ENCODE results near the gene C1QL1. TPM values are rescaled to one million over a fixed set of nuclear protein-coding genes. Genes with fewer than 3 reads are reported as not detected.

C1QL1 gene
- 17.6 to 30.5 TPM (median 24.6 TPM) in 5 replicates for total RNA-seq (2022; extraction: Qiagen RNA extraction; ENCODE audit: low read depth)

DNA sequence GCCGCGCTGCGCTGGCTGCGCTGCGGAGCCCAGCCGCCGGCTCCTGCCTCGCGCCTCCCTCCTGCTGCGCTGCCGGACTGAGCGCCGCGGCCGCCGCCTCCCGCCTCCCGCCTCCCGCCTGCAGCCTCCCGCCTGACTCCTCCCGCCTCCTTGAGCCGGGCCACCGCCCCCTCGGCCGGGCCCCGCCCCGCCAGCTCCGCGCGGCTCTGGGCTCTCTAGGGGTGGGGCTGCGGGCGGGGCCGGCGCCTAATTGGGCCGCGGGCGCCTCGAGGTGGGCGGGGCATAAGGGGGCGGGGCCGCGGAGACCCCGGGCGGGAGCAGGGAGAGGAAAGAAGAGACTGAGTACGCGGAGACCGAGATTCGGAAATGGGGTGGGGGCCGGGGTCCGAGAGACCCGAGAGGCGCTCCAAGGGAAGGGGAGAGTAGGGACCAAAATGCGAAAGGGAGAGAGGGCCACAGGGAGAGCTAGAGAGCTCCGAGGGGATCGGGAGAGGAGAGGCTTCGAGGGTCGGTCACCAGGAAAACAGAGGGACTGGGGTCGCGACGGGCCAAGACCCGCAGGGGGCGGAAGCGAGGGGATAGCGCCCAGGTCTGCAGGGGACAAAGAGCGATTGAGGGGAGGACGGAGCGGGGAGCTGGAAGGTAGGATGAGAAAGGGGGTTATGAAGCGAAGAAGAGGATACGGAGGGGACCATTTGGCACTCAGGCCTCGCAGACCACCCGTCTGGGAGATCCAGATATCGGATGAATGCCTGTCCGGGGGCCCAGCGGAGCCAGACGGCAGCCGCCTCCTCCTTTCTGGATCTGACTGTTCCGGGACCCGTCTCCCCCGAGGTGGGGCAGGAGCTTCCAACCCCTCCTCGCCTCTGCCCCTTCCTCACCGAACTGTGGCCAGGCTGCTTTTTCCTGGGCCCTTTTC is at the start of gene C1QL1:
Gene C1QL1, minus strand, starts transcription at position 79 of the 919 bp plus-strand sequence. CDS start 255 bp downstream, outside the sequence.

GRCh38 chr17:44947461-44948314 is 20.4 kb downstream of the C1QL1 start, which contains the start of gene KIF18B:
KIF18B (minus strand) TSS chr17:44947773; CDS start chr17:44936344, 11,429 bp downstream.

DNA sequence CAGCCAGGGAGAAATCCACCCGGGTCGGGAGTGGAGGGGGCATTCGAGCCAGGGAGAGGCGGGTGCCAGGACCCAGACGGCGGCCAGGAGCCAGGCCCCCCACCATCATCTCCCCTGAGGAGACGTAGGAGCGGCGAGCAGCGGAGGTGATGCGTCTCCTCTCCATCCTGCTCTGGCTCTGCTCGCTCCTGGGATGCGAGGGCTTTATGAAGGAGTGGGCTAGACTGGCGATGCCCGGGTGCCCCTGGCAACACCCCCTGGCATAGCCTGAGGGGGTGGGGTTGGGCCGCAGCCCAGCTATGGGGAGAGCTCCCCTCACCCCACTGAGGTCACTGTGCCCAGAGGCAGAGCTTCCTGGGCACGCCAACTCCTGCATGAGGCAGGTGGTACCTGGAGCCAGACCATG is 52.8 kb downstream of the C1QL1 start, which contains the start of gene GFAP:
Gene GFAP, minus strand, starts transcription at position 180 of the 406 bp plus-strand sequence. Its CDS starts 14 bp downstream, at position 166.

Other genes starting within 250 kb of the C1QL1 start
- gene ADAM11, start 209.3 kb downstream of the C1QL1 start, total RNA-seq (2022; extraction: Qiagen RNA extraction; ENCODE audit: low read depth): 1.9 to 2.7 TPM (median 2.1 TPM) in 5 replicates
- 34.3 to 45.2 TPM (median 42.8 TPM) in 5 replicates for gene GJC1, start 138.0 kb downstream of the C1QL1 start, total RNA-seq (2022; extraction: Qiagen RNA extraction; ENCODE audit: low read depth)
- gene HIGD1B, start 120.4 kb downstream of the C1QL1 start, total RNA-seq (2022; extraction: Qiagen RNA extraction; ENCODE audit: low read depth): not detected in 5 replicates
- 159 to 184 TPM (median 170 TPM) in 5 replicates for gene EFTUD2, start 68.9 kb downstream of the C1QL1 start, total RNA-seq (2022; extraction: Qiagen RNA extraction; ENCODE audit: low read depth)
- gene GFAP, start 52.8 kb downstream of the C1QL1 start, total RNA-seq (2022; extraction: Qiagen RNA extraction; ENCODE audit: low read depth): 0.44 to 2.4 TPM (median 0.71 TPM) in 5 replicates
- gene KIF18B, start 20.5 kb downstream of the C1QL1 start, total RNA-seq (2022; extraction: Qiagen RNA extraction; ENCODE audit: low read depth): 33.4 to 46.7 TPM (median 45.4 TPM) in 5 replicates
- 18.0 to 24.0 TPM (median 20.5 TPM) in 5 replicates for gene DCAKD, start 83.3 kb upstream of the C1QL1 start, total RNA-seq (2022; extraction: Qiagen RNA extraction; ENCODE audit: low read depth)
- gene NMT1, start 93.0 kb upstream of the C1QL1 start, total RNA-seq (2022; extraction: Qiagen RNA extraction; ENCODE audit: low read depth): 162 to 316 TPM (median 205 TPM) in 5 replicates
- gene PLCD3, start 164.2 kb upstream of the C1QL1 start, total RNA-seq (2022; extraction: Qiagen RNA extraction; ENCODE audit: low read depth): 177 to 204 TPM (median 194 TPM) in 5 replicates
- gene ACBD4, start 167.4 kb upstream of the C1QL1 start, total RNA-seq (2022; extraction: Qiagen RNA extraction; ENCODE audit: low read depth): 5.0 to 8.9 TPM (median 7.8 TPM) in 5 replicates
- 48.8 to 56.1 TPM (median 51.9 TPM) in 5 replicates for gene HEXIM1, start 180.2 kb upstream of the C1QL1 start, total RNA-seq (2022; extraction: Qiagen RNA extraction; ENCODE audit: low read depth)
- 12.6 to 18.6 TPM (median 18.0 TPM) in 5 replicates for gene HEXIM2, start 193.6 kb upstream of the C1QL1 start, total RNA-seq (2022; extraction: Qiagen RNA extraction; ENCODE audit: low read depth)